ENCODE results near the gene UROS.
A peak's percentile ranks its signal among the peaks of the same experiment; 100 is the strongest.

UROS gene

DNA sequence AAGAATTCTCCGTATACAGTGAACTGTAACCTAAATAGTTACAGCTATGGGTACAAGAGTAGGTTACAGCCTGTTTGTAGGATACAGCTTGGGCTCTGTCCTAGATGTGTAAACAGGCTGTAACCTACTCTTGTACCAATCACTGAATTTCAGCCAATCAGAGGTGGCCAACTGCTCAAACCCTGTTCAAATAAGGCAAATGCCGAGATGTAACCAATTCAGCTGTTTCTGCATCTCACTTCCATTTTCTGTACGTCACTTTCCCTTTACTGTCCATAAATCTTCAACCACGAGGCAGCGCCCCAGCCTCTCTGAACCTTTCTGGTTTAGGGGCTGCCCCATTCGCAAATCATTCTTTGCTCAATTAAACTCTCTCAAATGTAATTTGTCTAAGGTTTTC is 39.1 kb downstream of the UROS start:
- POLR2A ChIA-PET: interaction anchor here (0.6 kb wide), 1 partner anchor 47 kb away, joined by 3 read pairs; no protein-coding TSS in a partner anchor
- CTCF ChIA-PET: interaction anchor here (1.5 to 2.3 kb wide), 4 partner anchors 9 to 23 kb away, joined by 3 to 10 read pairs (median 6); no protein-coding TSS in a partner anchor

DNA sequence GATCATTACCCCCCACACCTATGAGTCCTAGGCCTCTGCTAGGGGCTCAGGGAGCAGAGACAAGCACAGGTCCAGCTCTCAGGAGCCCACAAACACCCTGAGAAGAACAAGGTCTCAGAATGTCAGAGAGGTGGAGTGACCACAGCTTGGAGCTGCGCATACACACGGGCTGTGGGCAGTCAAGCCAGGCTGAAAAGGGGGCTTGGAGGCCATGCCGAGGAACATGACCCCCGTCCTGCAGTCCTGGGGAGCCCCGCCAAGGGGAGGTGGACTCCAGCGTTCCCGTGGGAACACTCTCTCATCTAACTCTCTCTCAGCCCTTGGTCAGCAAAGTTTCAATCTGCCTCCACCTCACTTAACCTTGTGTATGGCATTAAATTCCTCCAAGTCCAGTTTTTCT is 39.6 kb downstream of the UROS start:
- ChIA-PET POLR2A (interaction anchor here (0.6 kb wide), 1 partner anchor 11 kb away, joined by 4 read pairs; no protein-coding TSS in a partner anchor), CTCF (interaction anchor here (1.5 to 2.3 kb wide), 4 partner anchors 9 to 23 kb away, joined by 3 to 10 read pairs (median 6); no protein-coding TSS in a partner anchor)
- no peak for DNase-seq (ENCODE audit: extremely low spot score)
- TF ChIP-seq, protein P1, sequence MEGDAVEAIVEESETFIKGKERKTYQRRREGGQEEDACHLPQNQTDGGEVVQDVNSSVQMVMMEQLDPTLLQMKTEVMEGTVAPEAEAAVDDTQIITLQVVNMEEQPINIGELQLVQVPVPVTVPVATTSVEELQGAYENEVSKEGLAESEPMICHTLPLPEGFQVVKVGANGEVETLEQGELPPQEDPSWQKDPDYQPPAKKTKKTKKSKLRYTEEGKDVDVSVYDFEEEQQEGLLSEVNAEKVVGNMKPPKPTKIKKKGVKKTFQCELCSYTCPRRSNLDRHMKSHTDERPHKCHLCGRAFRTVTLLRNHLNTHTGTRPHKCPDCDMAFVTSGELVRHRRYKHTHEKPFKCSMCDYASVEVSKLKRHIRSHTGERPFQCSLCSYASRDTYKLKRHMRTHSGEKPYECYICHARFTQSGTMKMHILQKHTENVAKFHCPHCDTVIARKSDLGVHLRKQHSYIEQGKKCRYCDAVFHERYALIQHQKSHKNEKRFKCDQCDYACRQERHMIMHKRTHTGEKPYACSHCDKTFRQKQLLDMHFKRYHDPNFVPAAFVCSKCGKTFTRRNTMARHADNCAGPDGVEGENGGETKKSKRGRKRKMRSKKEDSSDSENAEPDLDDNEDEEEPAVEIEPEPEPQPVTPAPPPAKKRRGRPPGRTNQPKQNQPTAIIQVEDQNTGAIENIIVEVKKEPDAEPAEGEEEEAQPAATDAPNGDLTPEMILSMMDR (IDR thresholded peaks at IDR 0.05; ENCODE audit: control extremely low read depth, extremely low read depth, low read depth, missing control alignments): no peak

More for the DNA sequence above, 39.1 kb downstream of the UROS start:
- peak; percentile 57 for DNase-seq (ENCODE audit: extremely low spot score)
- TF ChIP-seq, protein P1 (IDR thresholded peaks at IDR 0.05; ENCODE audit: control extremely low read depth, extremely low read depth, low read depth, missing control alignments): no peak

DNA sequence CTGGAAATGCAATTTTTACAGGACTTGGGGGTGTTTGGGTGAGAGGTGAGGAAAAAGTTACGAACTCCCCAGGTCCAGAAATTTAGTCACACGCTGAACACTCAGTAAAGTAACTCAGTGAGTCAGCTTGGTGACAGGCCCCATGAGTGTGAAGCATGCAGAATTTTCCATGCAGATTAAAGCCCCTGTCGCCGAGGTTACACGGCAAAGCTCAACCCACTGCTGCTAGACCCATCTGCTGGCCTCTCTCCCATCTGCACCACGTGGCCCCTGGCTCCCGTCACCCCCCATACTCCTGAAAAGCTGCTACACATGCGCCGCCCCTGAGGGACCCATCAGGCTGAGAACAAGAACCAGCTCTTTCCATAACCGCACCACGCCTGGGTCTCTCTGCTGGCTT is 40.4 kb downstream of the UROS start:
- CTCF ChIA-PET: interaction anchor here (0.8 to 2.0 kb wide), 3 partner anchors 10 to 46 kb away, joined by 3 to 6 read pairs (median 3); no protein-coding TSS in a partner anchor
- POLR2A ChIA-PET: interaction anchor here (0.6 kb wide), 1 partner anchor 12 kb away, joined by 4 read pairs; no protein-coding TSS in a partner anchor
- TF ChIP-seq, protein P1 (IDR thresholded peaks at IDR 0.05; ENCODE audit: control extremely low read depth, extremely low read depth, low read depth, missing control alignments): no peak
- no peak for DNase-seq (ENCODE audit: extremely low spot score)

DNA sequence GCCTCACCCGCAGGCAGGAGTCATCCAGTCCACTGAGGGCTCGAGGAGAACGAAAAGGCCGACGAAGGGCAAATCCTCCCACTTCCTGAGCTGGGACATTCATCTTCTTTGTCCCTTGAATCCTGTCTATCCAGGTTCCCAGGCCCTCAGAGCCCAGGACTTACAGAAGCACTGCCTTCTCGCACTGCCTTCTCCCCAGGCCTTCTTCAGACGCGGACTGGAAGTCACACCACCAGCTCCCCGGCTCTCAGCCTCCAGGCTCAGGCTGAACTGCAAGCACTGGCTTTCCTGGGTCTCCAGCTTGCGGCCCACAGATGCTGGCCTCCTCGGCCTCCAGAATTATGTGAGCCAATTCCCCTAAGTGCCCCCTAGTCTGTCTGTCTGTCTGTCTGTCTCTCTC is 41.0 kb downstream of the UROS start:
- TF ChIP-seq, protein P1 (IDR thresholded peaks at IDR 0.05; ENCODE audit: control extremely low read depth, extremely low read depth, low read depth, missing control alignments): no peak
- DNase-seq (ENCODE audit: extremely low spot score): no peak
- CTCF ChIA-PET: interaction anchor here (0.8 kb wide), 1 partner anchor 45 kb away, joined by 3 read pairs; no protein-coding TSS in a partner anchor
- POLR2A ChIA-PET: no interaction called here

DNA sequence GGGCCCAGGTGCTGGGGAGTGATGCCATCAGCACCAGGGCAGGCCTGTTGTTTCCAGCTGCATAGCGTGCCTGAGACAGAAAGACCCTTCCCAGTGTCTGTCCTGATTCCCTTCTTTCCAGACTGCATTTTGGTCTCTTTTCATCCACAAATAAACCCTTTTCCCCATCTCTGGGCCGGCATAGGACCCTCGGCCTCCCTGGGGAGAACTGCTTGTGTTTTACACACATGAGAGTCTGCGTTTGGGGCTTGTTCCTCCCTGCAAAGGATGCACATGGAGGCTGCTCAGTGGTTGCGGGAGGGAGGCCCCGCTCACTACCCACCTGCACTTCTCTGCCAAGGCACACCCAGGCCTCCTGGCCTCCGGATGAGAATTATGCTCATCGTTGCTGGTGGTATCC is 41.7 kb downstream of the UROS start:
- CTCF ChIA-PET: no interaction called here
- no peak for DNase-seq (ENCODE audit: extremely low spot score)
- TF ChIP-seq, protein P1 (IDR thresholded peaks at IDR 0.05; ENCODE audit: control extremely low read depth, extremely low read depth, low read depth, missing control alignments): no peak
- POLR2A ChIA-PET: no interaction called here

DNA sequence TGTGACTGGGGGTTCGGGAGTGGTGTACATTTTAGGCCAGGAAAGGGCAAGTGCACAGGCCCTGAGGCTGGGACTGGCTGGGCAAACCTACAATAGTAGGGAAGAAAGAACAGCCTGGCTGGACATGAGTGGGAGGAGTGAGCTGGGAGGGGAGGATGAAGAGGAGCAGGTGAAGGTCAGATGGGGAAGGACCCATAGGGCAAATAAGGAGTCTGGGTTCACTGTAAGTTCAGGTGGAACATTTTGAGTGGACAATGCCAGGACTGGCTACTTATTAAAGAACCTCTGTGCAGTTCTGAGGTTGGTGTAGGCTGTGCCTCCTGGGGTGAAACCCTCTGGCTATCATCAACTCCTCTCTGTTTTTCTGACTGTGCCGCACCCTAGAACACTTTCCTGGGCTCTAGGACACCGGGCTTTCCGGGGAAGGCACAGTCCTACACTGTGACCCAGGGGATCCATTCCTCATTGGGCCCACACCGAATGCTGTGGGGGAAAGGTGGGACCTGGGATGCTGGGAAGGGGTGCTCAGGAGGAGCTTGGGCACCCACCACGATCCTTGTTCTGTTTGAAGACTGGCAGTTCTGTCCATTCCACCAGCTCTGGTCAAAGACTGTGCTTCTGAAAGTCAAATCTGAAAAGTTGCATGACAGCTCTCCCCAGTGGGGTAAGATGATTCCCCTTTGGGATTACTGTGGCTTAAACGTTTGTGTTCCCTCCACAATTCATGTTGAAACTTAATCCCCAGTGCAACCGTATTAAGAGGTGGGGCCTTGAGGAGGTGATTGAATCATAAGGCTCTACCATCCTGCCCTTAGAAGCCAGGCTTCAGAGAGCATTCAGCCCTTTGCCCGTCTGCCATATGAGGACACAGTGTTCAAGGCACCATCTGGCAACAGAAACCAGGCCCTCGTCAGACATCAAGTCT is 43.4 kb downstream of the UROS start:
- no peak for DNase-seq (ENCODE audit: extremely low spot score)
- ChIA-PET POLR2A (no interaction called here), CTCF (no interaction called here)
- TF ChIP-seq, protein P1 (IDR thresholded peaks at IDR 0.05; ENCODE audit: control extremely low read depth, extremely low read depth, low read depth, missing control alignments): no peak
